Measurements from ENCODE around the gene RHNO1. TPM values are rescaled to one million over a fixed set of nuclear protein-coding genes. Genes with fewer than 3 reads are reported as not detected.

Gene RHNO1
- total RNA-seq, 1 experiment from 2014 or later = 77.9 TPM

DNA sequence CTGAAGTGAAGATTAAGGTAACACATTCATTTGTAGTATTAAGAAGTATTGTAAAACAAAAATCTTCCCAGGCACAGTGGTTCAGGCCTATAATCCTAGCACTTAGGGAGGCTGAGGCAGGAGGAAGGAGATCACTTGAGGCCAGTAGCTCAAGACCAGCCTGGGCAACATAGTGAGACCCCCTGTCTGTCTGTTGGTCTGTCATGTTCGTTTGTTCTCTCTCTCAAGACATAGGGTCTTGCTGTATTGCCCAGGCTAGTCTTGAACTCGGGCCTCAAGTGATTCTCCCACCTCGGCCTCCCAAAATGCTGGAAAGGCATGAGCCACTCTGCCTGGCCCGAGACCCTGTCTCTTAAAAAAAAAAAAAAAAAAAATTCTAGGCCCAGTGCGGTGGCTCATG lies 20.4 kb downstream of the RHNO1 start:
- Histone ChIP-seq H3K4me1 (replicated peaks; ENCODE audit: insufficient read depth) (peaks cover 32% of the 10 kb centered on the region), H3K4me2 (no peak overlapping the region), H2AFZ (no peak overlapping the region), H3K36me3 (ENCODE audit: low read depth) (no peaks in the 10 kb centered on the region), H3K4me3 (no peak overlapping the region), H3K27me3 (ENCODE audit: insufficient read depth, low read depth) (no peaks in the 10 kb centered on the region), H3K9me2 (ENCODE audit: insufficient read depth) (no peaks in the 10 kb centered on the region), H3K79me2 (ENCODE audit: low read depth) (peaks cover 67% of the 10 kb centered on the region), H3K27ac (no peak overlapping the region), H3F3A (ENCODE audit: insufficient read depth, low read depth) (peaks cover 20% of the 10 kb centered on the region), H4K20me1 (ENCODE audit: insufficient read depth) (peaks cover 13% of the 10 kb centered on the region), H3K9me3 (ENCODE audit: insufficient read depth, low read depth) (no peaks in the 10 kb centered on the region)
- CTCF ChIA-PET = no interaction called here
- POLR2A ChIA-PET (ENCODE audit: unreplicated experiment) = no interaction called here
- TF ChIP-seq, protein P1, sequence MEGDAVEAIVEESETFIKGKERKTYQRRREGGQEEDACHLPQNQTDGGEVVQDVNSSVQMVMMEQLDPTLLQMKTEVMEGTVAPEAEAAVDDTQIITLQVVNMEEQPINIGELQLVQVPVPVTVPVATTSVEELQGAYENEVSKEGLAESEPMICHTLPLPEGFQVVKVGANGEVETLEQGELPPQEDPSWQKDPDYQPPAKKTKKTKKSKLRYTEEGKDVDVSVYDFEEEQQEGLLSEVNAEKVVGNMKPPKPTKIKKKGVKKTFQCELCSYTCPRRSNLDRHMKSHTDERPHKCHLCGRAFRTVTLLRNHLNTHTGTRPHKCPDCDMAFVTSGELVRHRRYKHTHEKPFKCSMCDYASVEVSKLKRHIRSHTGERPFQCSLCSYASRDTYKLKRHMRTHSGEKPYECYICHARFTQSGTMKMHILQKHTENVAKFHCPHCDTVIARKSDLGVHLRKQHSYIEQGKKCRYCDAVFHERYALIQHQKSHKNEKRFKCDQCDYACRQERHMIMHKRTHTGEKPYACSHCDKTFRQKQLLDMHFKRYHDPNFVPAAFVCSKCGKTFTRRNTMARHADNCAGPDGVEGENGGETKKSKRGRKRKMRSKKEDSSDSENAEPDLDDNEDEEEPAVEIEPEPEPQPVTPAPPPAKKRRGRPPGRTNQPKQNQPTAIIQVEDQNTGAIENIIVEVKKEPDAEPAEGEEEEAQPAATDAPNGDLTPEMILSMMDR (conservative IDR thresholded peaks at IDR 0.05) = no peak
- no peak for TF ChIP-seq EZH2 (IDR thresholded peaks at IDR 0.05; ENCODE audit: low read depth)
- BruUV-seq (replicated peaks) = no TSS peak
- intact Hi-C loops (cut with micrococcal nuclease; ENCODE audit: unreplicated experiment) = no loop called here
- no peak for DNase-seq

DNA sequence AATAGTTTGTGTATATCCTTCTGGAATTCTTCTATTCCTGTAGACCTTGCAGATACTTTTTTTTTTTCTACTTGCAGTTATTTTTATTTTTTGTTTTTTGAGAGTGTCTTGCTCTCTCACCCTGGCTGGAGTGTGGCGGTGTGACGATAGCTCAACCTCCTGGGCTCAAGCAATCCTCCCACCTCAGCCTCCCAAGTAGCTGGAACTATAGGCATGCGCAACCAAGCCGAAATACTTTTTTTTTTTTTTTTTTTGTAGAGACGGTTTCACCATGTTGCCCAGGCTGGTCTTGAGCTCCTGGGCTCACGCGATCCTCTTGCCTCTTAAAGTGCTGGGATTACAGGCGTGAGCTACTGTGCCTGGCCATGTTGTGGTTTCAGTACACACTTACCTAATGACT lies 23.6 kb downstream of the RHNO1 start:
- no TSS peak for BruUV-seq (replicated peaks)
- H3F3A ChIP-seq (ENCODE audit: insufficient read depth, low read depth) = peaks cover 6% of the 10 kb centered on the region; the same call in 1 of the 2 replicates
- TF ChIP-seq, protein P1 (conservative IDR thresholded peaks at IDR 0.05) = no peak
- no peak for TF ChIP-seq EZH2 (IDR thresholded peaks at IDR 0.05; ENCODE audit: low read depth)
- POLR2A ChIA-PET (ENCODE audit: unreplicated experiment) = interaction anchor here (0.6 kb wide), 1 partner anchor 16 kb away, joined by 3 read pairs; no protein-coding TSS in a partner anchor
- H3K4me2 ChIP-seq = no peak overlapping the region
- H4K20me1 ChIP-seq (ENCODE audit: insufficient read depth) = peaks cover 29% of the 10 kb centered on the region
- CTCF ChIA-PET = no interaction called here
- intact Hi-C loops (cut with micrococcal nuclease; ENCODE audit: unreplicated experiment) = no loop called here
- no peaks in the 10 kb centered on the region for H3K36me3 ChIP-seq (ENCODE audit: low read depth)
- H3K9me2 ChIP-seq (ENCODE audit: insufficient read depth) = no peaks in the 10 kb centered on the region
- H3K27ac ChIP-seq = no peak overlapping the region
- no peaks in the 10 kb centered on the region for H3K9me3 ChIP-seq (ENCODE audit: insufficient read depth, low read depth)
- no peak overlapping the region for H3K4me3 ChIP-seq
- peaks cover 50% of the 10 kb centered on the region for H3K79me2 ChIP-seq (ENCODE audit: low read depth)
- DNase-seq = no peak
- peaks cover 7% of the 10 kb centered on the region for H3K4me1 ChIP-seq (replicated peaks; ENCODE audit: insufficient read depth)
- H2AFZ ChIP-seq = no peak overlapping the region
- no peaks in the 10 kb centered on the region for H3K27me3 ChIP-seq (ENCODE audit: insufficient read depth, low read depth)

DNA sequence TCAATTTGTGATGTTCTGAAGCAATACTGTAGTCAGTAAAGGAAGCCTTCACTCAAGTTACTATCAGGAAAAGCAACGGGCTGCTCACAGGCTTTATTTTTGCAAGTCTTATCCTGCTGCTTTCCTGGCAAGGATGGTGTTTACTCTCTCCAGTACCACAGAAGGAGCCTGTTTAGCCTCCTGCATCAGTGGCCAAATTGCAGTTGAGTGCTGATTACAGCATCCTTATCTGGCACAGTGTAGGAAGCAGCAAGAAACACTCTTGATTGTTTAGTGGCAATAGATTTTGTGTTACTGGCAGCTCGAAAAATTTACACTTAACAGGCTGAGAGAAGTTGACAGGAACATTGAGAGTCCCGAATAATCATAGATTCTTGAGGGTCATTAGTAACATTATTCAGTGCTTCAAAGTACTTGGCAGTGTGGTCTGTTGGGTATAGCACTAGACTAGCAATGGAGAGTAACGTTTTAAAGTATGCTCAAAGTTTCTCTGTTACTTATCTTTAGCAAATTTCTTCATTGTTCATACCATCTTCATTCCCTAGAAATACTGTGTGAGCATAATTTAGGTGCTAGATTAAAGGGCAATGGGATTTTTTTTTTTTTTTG lies 25.4 kb downstream of the RHNO1 start:
- POLR2A ChIA-PET (ENCODE audit: unreplicated experiment) = no interaction called here
- BruUV-seq (replicated peaks) = no TSS peak

More for the DNA sequence above, 25.4 kb downstream of the RHNO1 start:
- H4K20me1 ChIP-seq (ENCODE audit: insufficient read depth) = peaks cover 30% of the 10 kb centered on the region
- H3K4me2 ChIP-seq = no peak overlapping the region
- TF ChIP-seq EZH2 (IDR thresholded peaks at IDR 0.05; ENCODE audit: low read depth) = no peak
- TF ChIP-seq, protein P1 (conservative IDR thresholded peaks at IDR 0.05) = no peak
- DNase-seq = no peak
- no peak overlapping the region for H2AFZ ChIP-seq
- intact Hi-C loops (cut with micrococcal nuclease; ENCODE audit: unreplicated experiment) = no loop called here
- H3K9me3 ChIP-seq (ENCODE audit: insufficient read depth, low read depth) = no peaks in the 10 kb centered on the region
- CTCF ChIA-PET = no interaction called here
- no peak overlapping the region for H3K27ac ChIP-seq
- H3F3A ChIP-seq (ENCODE audit: insufficient read depth, low read depth) = peaks cover under 1% of the 10 kb centered on the region; the same call in 1 of the 2 replicates
- no peaks in the 10 kb centered on the region for H3K27me3 ChIP-seq (ENCODE audit: insufficient read depth, low read depth)
- no peaks in the 10 kb centered on the region for H3K36me3 ChIP-seq (ENCODE audit: low read depth)
- H3K4me1 ChIP-seq (replicated peaks; ENCODE audit: insufficient read depth) = no peaks in the 10 kb centered on the region
- peaks cover 38% of the 10 kb centered on the region for H3K79me2 ChIP-seq (ENCODE audit: low read depth)
- H3K4me3 ChIP-seq = no peak overlapping the region
- no peaks in the 10 kb centered on the region for H3K9me2 ChIP-seq (ENCODE audit: insufficient read depth)
